Lung (tissue), 12 donors: ENCODE results near the gene AK8. TPM values are rescaled to one million over a fixed set of nuclear protein-coding genes. Genes with fewer than 3 reads are reported as not detected.

ENCODE experiments used
- ATAC-seq: fragments of 200-7000 bp; cut with Tn5 transposase; one replicate; pipeline ENCODE4 v1.9.1; 2020; ENCODE audit warnings: moderate number of reproducible peaks; ENCODE audit not compliant: insufficient read depth, low FRiP score
- DNase-seq, 3 donors: peaks; one replicate each; pipeline ENCODE4 v3.0.0-alpha.2; 2013 to 2017
- H3K27ac ChIP-seq, 2 donors: one replicate each; pipeline ENCODE4 v1.5.1; 2013; ENCODE audit warnings: mild to moderate bottlenecking in 2 of 2, moderate library complexity in 2 of 2, control low read depth in 1 of 2, inconsistent platforms in 1 of 2, low read depth in 1 of 2, low read length in 1 of 2
- H3K27me3 ChIP-seq, 3 donors: one replicate each; pipeline ENCODE4 v1.5.1; 2013; ENCODE audit warnings: low read length in 2 of 3; ENCODE audit not compliant: control insufficient read depth in 3 of 3, insufficient read depth in 3 of 3
- H3K36me3 ChIP-seq, 4 donors: one replicate each; pipeline ENCODE4 v1.5.1; 2013; ENCODE audit warnings: low read length in 4 of 4, mild to moderate bottlenecking in 1 of 4, moderate library complexity in 1 of 4; ENCODE audit not compliant: control insufficient read depth in 4 of 4, insufficient read depth in 4 of 4
- H3K4me1 ChIP-seq, 5 donors: one replicate each; pipeline ENCODE4 v1.5.1; 2013; ENCODE audit warnings: low read length in 5 of 5, mild to moderate bottlenecking in 2 of 5, moderate library complexity in 1 of 5; ENCODE audit not compliant: control insufficient read depth in 5 of 5, insufficient read depth in 5 of 5
- H3K4me3 ChIP-seq: one replicate; pipeline ENCODE4 v1.5.1; 2013; ENCODE audit warnings: mild to moderate bottlenecking, control low read depth, moderate library complexity
- H3K9ac ChIP-seq, 2 donors: one replicate each; pipeline ENCODE4 v1.5.1; 2013; ENCODE audit warnings: low read length in 2 of 2, control low read depth in 1 of 2; ENCODE audit not compliant: insufficient read depth in 1 of 2
- H3K9me3 ChIP-seq, 4 donors: one replicate each; pipeline ENCODE4 v1.5.1; 2013; ENCODE audit warnings: low read length in 3 of 4, mild to moderate bottlenecking in 1 of 4, moderate library complexity in 1 of 4; ENCODE audit not compliant: control insufficient read depth in 4 of 4, insufficient read depth in 3 of 4
- CTCF ChIP-seq: IDR thresholded peaks from 2 replicates; pipeline ENCODE4 v1.5.1; 2012; ENCODE audit warnings: mild to moderate bottlenecking; ENCODE audit errors: control extremely low read depth, extremely low read depth
- WGBS, 2 donors: extraction: QIAGEN DNeasy Blood & Tissue Kit; methylation state at CpG; one replicate each; pipeline ENCODE4 v1.1.7; 2013; 5-methylcytosine and 5-hydroxymethylcytosine counted together
- polyA plus RNA-seq, 2 donors: library from polyadenylated mRNA; stranded (reverse); fragments of 200-250 nt; gene quantifications; one replicate each; pipeline ENCODE4 v1.2.1, GENCODE V29; 2013
- total RNA-seq, 2 donors: library from RNA; depleted of rRNA in 1 of 2; stranded (reverse); fragments of >200 nt in 1 of 2; gene quantifications; one replicate each; pipeline ENCODE4 v1.2.1, GENCODE V29; 2014 to 2021
- donor health status: control.
- donor health status: control.
- donor health status: Bipolar disorder and iron deficiency.
- donor health status: healthy.
- donor health status: DM: yes; HTN: yes; CAD: no.

The AK8 gene
- total and polyA plus RNA-seq, 4 donors = 1.9 to 10.6 (median 3.7) TPM

GRCh38 chr9:132820169-132820944 is 57.7 kb downstream of the AK8 start:
- Histone ChIP-seq H3K4me3 (no peak overlapping the region), H3K36me3 (no peaks in the 10 kb centered on the region), H3K9me3 (no peaks in the 10 kb centered on the region), H3K27me3 (no peaks in the 10 kb centered on the region), H3K9ac (no peak overlapping the region), H3K27ac (no peak overlapping the region), H3K4me1 (no peaks in the 10 kb centered on the region)
- no peak for ATAC-seq
- DNase-seq = no peak
- WGBS, 2 donors = 80 to 87% methylated on average over 11 of the region's 11 CpGs
- no peak for TF ChIP-seq CTCF

- Histone ChIP-seq H3K27me3 (no peaks in the 10 kb centered on the region), H3K4me3 (no peak overlapping the region), H3K9ac (no peak overlapping the region), H3K9me3 (peaks cover 0 to 2% (median 0%) of the 10 kb centered on the region in 4 donors), H3K4me1 (no peaks in the 10 kb centered on the region), H3K27ac (no peak overlapping the region), H3K36me3 (no peaks in the 10 kb centered on the region)
- 81 to 92% methylated on average over 4 of the region's 4 CpGs for WGBS, 2 donors
- DNase-seq (no peak), ATAC-seq (no peak)
- no peak for TF ChIP-seq CTCF
Measured at GRCh38 chr9:132818588-132818987, 59.5 kb downstream of the AK8 start.

- WGBS, 2 donors = 86 to 92% methylated on average over 14 of the region's 14 CpGs
- Histone ChIP-seq H3K9me3 (peaks cover 0 to 2% (median 0%) of the 10 kb centered on the region in 4 donors), H3K27ac (no peak overlapping the region), H3K36me3 (no peaks in the 10 kb centered on the region), H3K9ac (no peak overlapping the region), H3K4me1 (no peaks in the 10 kb centered on the region), H3K27me3 (no peaks in the 10 kb centered on the region), H3K4me3 (no peak overlapping the region)
- no peak for TF ChIP-seq CTCF
- no peak for DNase-seq
- ATAC-seq = no peak
Measured at GRCh38 chr9:132814937-132815336, 63.1 kb downstream of the AK8 start.
